ENCODE results near the gene ADAMTS2.

Gene ADAMTS2

DNA sequence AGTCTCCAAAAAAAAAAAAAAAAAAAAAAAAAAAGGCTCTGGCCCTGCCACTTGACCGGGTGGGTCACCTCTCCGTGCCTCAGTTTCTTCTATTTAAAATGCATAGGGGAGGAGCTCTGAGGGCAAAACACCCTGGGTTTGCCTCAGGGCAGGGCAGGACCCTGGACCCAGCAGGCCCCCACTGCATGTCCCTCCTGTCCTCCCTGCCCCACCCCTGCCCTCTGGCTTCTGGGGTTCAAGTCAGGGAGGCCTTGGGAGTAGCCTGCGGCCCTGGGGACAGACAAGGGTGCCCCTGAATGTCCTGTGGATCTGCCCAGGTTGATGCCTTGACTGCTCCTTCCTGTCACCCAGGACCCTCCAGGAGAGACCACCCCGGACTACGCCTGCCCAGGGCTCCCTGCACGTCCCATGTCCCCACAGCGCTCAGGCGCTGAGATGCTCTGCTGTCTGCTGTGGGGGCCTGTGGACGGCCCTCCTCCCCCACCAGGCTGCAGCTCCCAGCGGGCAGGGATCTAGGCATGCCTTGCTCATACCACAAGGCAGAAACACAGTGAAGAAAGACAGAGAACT is 35.4 kb downstream of the ADAMTS2 start:
- no peak for DNase-seq

DNA sequence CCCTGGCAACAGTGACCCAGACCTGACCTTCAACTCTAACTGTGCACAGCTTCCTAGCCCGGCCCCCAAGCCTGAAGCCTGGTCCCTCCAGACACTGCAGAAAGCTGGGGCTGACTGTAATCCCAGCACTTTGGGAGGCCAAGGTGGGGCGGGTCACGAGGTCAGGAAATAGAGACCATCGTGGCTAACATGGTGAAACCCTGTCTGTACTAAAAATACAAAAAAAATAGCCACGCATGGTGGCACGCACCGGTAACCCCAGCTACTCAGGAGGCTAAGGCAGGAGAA is 35.9 kb downstream of the ADAMTS2 start:
- DNase-seq = no peak

DNA sequence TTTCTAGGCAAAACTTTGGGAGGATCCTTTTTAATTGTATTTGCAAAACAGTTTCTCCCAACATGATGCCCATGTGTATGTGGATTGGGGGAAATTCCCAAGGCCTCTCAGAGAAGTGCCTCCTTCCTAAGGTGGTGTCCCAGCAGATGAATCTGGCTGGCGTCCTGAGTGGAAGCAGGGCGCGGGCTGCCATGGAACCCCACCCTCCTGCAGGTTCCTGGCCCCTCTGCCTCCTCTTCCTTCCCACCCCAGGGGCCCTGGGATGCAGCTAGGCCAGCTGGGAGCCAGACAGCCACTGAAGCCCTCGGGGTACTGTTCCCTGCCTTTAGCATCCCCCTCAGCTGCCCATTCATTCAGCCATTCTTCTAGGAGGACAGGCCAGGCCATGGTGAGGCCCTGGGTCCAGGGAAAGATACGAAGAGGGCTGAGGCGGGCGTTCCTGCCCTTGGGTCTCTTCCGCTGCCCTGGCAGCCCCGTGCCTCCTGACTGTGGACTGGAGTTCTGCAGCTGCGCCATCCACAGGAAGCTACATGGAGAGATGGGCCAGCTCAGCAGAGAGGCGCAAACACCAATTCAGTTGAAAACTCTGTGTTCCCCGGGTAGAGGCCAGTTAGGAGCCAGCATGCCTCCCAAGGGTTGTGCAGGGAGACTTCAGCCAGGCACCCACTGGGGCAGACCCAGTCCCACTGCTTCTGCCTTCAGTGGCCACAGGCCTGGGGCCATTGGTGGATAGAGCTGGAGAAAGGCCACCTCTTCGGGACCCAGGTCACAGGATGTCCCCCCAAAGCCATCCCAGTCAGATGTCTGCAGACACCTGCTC is 36.5 kb downstream of the ADAMTS2 start:
- DNase-seq = no peak

DNA sequence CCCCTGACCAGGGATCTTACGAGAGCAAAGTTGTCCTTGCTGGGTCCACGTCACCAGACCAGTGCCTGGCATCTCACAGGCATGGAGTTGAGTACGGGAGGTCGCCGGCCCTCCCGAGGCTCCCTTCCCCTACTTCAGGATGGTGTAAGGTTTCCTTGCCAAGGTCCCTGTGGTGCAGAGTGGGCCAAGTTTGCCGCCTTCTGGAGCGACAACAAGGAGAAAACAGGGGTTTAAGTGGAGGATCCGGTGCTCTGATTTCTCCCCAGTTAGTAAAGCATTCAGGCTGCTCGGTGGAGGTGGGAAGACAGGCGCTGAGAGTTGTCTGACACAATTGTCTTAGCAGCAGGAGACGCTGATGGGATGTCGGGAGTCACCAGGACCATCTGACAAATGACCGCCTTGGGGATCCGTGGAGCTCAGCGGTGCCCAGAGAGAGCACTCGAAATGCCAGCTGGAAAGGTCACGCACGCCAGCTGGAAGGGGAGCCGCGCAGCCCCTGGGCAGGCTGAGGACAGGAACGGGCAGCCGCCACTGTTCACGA is 37.3 kb downstream of the ADAMTS2 start:
- DNase-seq = no peak

DNA sequence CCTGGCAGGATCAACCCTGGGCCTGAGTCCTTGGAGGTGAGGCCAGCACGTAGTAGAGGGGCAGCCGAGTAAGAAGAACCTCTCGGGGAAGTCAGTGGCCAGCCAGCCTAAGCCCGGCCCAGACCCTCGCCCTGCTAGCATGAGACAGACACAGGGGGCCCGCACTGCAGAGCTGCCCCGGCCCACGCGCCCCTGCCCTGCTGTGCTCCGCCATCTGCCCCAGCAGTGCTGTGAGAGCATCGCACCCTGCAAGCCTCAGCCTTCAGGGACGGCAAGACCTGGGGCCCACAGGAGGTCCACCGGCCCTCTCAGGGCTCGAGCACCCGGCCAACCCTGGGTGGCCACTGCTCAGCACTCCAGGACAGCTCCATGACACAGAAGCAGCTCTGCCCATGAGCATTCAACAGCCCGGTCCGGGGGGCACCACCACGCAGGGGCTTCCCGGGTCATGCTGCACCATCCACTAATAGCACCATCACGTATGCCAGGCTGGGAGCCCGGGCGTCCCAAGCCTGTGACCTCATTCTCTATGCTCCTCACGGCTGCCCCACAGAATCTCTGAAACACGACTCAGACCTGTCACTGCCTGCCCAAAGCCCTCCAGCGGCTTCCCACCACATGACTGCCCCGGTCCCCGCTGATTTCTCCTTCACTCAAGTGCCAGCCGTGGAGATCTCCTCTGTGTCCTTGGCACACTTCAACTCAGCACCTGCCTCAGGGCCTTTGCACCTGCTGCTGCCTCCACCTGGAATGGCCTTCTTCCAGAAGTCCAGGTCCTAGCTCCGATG is 38.1 kb downstream of the ADAMTS2 start:
- DNase-seq = no peak

DNA sequence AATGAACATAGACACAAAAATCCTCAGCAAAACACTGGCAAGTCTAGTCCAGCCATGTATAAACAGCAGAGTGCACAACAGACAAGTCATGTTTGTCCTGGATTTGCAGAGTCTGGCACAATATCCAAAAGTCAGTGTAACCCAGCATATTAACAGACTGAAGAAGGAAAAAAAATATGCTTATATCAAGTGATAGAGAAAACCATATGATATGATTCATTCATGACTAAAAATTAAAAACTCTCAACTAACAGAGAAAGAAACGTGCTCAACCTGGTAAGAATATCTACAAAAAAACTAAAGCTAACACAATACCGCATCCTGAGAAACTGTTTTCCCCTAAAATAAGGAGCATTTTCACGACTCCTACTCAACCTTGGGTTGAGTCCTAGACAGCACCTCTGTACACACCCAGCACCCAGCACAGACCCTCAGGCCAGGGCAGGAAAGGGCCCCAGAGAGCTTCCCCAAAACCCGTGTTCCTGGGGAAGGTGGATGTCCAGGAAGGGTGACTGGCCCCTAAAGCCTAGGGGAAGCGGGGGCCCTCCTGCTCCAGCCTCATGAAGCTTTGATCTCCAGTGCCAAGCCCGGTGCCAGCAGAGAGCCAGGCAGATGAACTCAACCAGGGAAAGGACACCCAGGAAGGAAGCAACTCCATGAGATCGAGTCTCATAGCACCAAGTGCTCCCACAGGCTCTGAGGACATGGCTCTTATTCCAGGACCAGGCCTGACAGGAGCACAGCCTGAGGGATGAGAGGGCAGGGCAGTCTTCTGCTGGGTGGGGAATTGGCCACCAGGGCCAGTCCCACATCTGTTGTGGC is 38.9 kb downstream of the ADAMTS2 start:
- no peak for DNase-seq

GRCh38 chr5:179304871-179305270 is 40.4 kb downstream of the ADAMTS2 start:
- DNase-seq = no peak

GRCh38 chr5:179304466-179304865 is 40.8 kb downstream of the ADAMTS2 start:
- DNase-seq = no peak

DNA sequence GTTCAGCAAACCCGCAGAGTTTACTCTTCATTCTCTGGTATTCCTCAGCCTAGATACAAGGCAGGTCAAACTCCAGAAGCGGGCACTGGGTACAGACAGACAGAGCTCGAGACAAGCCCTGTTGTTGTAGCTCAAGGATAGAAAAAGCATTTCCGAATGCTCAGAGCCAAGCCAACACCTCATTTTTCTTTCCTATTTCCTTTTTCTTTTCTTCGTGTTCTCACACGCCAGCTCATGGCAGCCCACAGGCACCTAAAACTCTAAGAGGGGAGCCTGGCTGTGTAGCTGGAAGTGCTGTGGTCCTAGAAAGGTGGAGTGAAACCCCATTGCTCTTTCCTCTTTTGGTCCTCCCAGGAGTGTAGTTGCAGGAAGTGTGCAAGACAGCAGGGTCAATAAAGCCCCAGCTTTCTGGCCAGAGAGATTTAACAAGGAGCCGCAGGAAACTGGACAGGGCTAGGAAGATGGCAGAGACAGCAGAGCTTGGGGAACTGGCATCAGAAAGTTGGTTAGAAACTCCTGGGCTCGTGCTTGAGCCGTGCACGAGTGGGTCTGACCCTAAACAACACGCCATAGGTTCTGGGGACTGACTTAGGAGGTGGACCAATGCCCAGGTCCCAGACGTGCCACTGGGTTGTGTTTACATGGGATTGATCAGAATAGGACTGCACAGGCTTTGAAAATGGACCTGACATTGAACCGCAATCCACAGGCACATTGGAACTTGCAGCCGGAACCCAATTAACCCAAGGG is 41.6 kb downstream of the ADAMTS2 start:
- no peak for DNase-seq

DNA sequence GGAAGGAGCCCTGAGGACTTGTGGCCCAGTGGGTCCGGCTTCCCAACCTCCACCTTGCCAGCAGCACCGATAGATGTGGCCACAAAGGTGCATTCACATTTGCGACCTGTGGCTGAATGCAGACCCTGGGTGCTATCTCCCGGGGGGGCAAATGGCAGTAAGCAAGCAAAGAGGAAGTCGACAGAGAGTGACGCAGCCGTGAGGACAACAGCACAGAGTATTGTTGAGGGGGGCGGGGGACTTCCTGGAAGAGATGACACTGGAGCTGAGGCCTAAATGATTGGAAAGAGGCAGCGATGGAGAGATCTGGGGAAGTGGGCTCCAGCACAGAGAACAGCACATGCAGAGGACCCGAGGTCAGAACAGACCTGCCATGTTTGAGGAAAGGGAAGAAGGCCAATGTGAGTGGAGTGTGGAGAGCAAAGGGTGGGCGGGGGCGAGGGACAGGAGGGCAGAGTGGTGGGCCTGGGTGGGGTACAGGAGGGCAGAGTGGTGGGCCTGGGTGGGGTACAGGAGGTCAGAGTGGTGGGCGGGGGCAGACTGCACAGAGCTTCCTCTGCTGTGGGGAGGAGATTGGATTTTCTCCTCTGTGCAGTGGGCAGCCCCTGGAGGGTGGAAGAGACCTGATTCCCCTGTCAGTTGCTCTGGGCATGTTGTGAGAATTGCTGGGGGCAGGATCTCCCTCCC is 42.6 kb downstream of the ADAMTS2 start:
- no peak for DNase-seq

- no peak for DNase-seq
Measured at GRCh38 chr5:179301796-179302195, 43.5 kb downstream of the ADAMTS2 start.

DNA sequence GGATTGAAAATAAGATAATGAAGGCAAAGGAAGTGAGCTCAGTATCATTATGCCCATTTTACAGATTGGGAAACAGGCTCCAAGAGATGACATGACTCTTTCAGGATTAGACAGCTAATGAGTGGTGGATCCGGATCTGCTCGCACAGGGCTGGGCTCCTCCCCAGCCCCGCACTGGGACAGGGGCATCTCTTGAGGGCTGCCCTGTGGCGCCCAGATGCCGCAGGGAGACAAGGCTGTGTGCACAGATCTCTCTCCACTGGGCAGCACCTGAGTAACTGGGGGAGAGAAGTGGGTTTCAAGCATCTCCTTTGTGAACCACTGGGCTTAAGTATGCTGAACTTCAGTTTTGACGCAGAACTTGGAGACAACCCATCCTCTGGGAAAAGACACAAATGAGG is 43.9 kb downstream of the ADAMTS2 start:
- no peak for DNase-seq

DNA sequence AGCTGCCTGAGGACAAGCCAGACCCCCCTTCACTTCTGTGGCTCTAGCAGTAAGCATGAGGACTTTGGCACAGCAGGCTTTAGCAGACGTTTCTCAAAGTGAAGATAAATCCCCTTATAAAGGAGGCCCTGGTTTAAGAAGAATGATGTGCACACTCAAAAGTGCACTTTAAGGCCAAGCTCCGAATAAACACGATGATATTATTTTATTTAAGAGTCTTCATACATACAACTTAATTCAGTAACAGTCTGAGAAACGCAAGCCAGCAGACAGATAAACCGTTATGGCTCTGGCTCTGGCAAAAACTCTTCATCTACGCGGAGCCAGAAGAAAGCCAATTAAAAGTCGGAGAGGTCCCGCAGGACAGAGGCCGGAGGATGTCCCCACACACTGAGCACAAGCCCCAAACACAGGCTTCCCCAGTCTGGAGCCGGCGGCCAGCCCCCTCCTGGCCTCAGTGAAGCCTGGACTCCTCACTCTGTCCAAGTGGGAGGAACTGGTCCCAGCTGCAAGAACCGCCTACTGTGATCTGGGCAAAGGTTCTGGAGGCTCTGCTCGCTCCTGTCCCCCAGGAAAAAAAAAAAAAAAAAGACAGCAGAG is 44.6 kb downstream of the ADAMTS2 start:
- DNase-seq = no peak

GRCh38 chr5:179298181-179298993 is 46.9 kb downstream of the ADAMTS2 start:
- DNase-seq = no peak

GRCh38 chr5:179297486-179298180 is 47.6 kb downstream of the ADAMTS2 start:
- DNase-seq = no peak

GRCh38 chr5:179297026-179297425 is 48.2 kb downstream of the ADAMTS2 start:
- DNase-seq = no peak

- no peak for DNase-seq
Measured at GRCh38 chr5:179296150-179296821, 49.0 kb downstream of the ADAMTS2 start.

DNA sequence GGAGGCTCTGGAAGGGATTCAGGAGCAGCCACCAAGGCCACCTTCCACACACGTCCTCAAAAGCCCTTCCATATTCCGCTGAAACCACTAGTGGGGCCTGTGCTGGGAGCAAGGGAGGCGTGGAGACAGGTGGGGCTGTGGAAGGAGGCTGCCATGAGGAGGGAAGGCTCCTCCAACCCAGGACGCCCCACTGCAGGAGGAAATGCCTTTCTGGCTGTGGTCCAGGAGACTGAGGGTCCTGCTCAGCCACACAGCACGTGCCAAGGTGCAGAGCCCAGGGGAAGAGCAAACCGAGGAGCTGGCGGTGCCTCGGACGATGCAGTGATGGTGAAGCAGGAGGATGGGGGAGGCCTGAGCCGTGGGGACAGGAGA is 49.5 kb downstream of the ADAMTS2 start:
- DNase-seq = no peak
